Measurements from ENCODE around the gene YY1AP1.
"Not testable (repeated sequence)": the region's sequence is repeated elsewhere in the genome, so short reads cannot be mapped to it uniquely, and the experiment has no call there.

YY1AP1 gene

DNA sequence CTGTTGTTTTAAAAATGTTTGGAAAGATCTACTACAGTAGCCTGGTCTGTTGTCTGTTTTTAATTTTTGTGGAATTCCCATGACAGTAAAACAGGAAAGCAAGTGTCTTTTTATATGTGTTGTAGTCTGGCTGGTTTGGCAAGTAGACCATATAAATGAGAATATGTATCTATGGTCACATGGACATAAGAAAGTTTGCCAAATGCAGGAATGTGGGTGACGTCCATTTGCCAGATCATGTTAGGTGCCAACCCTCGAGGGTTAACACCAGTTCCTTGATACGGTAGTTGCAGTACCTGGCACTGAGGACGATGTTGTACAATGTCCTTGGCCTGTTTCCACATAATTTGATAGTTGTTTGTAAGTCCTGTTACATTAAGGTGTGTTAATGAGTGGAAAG lies 6.5 kb upstream of the YY1AP1 start:
- no peak for DNase-seq (ENCODE audit: low read depth in 3 of 3)

GRCh38 chr1:155694167-155694566 lies 5.6 kb upstream of the YY1AP1 start:
- no peak for DNase-seq (ENCODE audit: low read depth in 3 of 3)

DNA sequence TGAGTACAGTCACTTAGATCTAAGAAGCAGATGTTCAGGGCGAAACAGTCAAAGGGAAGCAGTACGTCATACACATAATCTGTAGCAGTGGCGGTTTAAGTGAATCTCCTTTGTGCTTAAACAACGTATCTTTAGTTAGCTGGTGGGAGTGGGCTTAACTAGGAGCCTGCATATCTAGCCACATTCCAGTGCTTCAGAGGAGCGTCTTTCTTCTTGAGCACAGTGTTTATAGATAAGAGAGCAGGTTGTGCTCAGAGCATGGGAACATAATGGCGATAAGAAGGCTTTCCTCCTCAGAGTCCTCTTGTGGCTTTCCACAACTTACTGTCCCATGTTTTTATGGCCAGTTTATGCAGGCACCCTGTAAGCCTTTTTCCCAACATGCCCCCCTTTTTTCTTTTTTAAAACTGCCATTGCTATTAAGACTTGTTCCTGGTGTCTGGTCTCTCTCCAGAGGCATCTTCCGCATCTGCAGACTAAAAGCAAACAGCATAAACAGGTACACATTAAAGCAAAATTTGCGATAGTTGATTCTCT lies 3.5 kb upstream of the YY1AP1 start:
- DNase-seq (ENCODE audit: low read depth in 3 of 3) = no peak

- not testable (repeated sequence) for DNase-seq (ENCODE audit: low read depth in 3 of 3)
These were observed 570 bp upstream of the YY1AP1 start, which contains the start of gene DAP3 for GRCh38 chr1:155689081-155689607. TSS of gene DAP3 (plus strand) at chr1:155689091. CDS start at chr1:155709780, 20,689 bp downstream.

- DNase-seq (ENCODE audit: low read depth in 3 of 3) = not testable (repeated sequence)
These were observed 760 bp downstream of the YY1AP1 start for GRCh38 chr1:155687705-155688323.

DNA sequence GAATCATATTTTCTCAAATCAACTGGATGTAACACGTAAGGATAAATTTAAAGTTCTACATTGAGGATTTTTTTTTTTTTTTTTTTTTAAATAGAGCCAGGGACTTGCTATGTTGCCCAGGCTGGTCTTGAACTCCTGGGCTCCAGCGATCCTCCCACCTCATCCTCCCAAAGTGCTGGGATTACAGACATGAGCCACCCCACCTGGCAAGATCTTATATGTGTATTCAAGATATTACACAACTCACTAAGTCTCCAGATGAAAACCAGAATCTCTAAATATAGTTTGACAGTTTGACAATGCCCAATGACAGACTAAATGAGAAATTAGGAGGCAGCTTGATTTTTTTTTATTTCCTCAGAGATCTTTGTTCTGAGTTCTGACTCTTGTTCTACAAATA lies 6.8 kb downstream of the YY1AP1 start:
- no peak for DNase-seq (ENCODE audit: low read depth in 3 of 3)

- DNase-seq (ENCODE audit: low read depth in 3 of 3) = no peak
These were observed 8.0 kb downstream of the YY1AP1 start for GRCh38 chr1:155680531-155680930.

GRCh38 chr1:155678992-155679391 lies 9.6 kb downstream of the YY1AP1 start:
- DNase-seq (ENCODE audit: low read depth in 3 of 3) = not testable (repeated sequence)

DNA sequence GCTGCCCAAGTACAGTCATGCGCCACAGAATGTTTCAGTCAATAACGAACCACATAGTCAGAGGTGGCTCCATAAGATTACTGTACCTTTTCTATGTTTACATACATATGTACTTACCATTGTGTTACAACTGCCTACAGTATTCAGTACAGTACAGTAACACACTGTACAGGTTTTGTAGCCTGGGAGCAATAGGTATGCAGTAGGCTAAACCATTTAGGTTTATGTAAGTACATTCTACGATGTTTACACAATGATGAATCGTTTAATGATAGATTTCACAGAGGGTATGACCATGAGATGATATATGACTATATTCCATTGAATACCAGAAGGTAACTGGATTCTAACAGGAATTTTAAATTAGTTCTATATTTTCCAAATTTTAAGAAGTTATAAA lies 10.5 kb downstream of the YY1AP1 start:
- no peak for DNase-seq (ENCODE audit: low read depth in 3 of 3)

DNA sequence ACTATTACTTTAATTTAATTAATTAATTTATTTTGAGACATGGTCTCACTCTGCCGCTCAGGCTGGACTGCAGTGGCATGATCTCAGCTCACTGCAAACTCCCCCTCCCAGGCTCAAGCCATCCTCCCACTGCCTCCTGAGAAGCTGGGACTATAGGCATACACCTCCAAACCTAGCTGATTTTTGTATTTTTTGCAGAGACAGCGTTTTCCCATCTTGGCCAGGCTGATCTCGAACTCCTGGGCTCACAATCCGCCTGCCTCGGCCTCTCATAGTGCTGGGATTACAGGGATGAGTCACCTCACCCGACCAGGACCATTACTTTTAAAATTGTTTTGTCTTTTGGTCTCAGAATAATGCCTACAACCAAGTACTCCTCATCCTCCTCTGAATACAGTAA lies 15.6 kb downstream of the YY1AP1 start:
- DNase-seq (ENCODE audit: low read depth in 3 of 3) = no peak

DNA sequence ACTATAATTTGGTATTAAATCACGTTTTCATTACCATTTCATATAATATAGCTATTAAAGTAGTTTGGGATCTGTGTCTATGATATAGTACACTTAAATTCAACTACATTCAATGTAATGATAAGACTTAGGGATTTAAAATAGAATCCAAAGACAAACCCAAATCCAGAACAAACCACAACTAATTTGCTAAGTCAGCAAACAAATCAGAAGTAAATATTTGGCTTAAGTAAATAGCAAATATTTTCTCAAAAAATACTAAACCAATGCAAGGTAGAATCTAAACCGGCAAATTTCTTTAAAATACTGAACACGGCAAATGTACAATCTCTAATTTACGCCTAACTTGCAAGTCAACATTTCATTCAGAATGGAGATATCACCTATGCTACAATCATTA lies 16.8 kb downstream of the YY1AP1 start:
- DNase-seq (ENCODE audit: low read depth in 3 of 3) = no peak

DNA sequence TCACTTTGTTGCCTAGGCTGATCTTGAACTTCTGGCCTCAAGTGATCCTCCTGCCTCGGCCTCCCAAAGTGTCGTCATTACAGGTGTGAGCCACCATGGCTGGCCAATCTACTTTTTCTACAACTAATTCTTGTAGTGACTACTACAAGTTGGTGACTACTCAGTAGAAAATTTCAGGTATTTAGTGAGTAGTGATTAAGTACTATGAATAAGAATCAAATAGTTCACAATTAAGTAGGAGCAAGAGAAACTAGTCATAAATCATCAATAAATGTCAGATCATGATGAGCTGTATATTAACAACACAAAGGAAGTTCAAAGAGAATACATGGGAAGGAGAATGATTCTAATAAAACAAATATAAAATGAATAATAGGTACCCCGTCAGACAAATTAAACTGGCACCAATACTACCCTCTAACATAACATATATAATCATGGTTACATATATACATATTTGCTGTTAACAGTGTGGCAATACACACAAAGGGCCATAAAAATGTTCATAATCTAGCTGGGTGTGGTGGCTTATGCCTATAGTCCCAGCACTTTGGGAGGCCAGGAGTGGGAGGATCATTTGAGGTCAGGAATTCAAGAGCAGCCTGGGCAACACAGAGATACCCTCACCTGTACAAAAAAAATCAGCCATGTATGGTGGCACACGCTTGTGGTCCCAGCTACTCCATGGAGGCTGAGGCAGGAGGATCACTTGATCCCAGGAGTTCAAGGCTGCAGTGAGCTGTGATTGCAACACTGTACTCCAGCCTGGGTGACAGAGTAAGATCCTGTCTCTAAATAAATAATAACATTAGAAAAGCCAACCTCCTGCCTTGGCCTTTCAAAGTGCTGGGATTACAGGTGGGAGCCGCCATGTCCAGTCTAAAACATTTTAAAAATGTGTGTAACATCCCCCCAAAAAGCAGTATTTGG lies 19.1 kb downstream of the YY1AP1 start:
- no peak for DNase-seq (ENCODE audit: low read depth in 3 of 3)

DNA sequence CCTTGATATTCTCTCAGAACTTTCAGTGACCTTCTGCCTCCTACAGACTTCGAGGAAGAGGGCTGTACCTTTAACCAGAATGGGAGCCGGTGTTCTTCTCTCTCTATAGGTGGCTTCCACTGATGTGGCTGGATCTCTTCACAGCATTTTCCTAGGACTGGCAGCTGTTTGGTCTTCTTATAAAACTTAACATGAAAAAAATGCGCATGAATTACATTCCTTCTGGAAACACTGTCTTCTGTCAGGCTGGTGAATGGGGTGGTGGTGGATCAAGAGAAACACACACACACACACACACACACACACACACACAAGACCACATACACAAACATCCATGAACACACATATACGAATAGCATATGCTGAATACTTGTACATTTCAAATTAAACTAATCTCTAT lies 27.3 kb downstream of the YY1AP1 start:
- DNase-seq (ENCODE audit: low read depth in 3 of 3) = not testable (repeated sequence)

- no peak for DNase-seq (ENCODE audit: low read depth in 3 of 3)
These were observed 31.1 kb downstream of the YY1AP1 start for GRCh38 chr1:155657463-155657862.

GRCh38 chr1:155652951-155653350 lies 35.6 kb downstream of the YY1AP1 start:
- DNase-seq (ENCODE audit: low read depth in 3 of 3) = no peak

DNA sequence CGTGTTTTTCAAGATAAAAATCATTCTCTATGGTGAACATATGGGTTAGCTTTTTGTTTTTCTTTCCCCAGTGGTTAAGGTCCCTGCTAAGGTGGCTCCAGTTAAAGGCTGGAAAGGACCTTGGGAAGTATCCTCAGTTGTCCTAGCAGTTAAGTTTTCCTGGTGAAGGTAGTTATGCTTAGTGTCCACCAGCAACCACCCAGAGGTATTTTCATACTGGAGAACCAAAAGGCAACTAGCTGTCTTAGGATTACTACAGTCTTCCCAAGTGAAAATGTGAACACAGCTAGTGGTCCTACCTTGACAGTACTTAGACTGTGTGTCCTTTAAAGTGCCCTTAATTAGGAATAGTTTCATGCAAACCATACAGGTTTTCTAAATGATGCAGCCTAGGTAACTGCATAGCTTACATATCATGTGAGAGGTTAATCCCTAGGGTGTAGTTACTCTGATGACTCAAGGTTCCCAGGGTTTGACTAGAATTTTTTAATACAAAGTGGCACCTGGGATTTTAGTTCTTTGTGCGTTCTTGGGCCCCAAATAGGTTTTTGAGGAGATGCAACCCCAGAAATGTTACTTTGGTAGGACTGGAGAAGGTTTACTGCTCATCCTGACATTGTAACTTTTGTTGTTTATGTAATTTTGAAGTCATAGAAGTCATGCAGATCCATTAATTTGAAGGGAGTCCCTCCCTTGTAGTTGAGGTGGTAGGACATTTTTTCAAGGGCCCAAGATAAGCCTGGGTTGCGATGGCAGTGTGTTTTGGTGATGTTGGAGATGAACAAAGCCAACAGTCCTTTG lies 36.5 kb downstream of the YY1AP1 start:
- no peak for DNase-seq (ENCODE audit: low read depth in 3 of 3)

DNA sequence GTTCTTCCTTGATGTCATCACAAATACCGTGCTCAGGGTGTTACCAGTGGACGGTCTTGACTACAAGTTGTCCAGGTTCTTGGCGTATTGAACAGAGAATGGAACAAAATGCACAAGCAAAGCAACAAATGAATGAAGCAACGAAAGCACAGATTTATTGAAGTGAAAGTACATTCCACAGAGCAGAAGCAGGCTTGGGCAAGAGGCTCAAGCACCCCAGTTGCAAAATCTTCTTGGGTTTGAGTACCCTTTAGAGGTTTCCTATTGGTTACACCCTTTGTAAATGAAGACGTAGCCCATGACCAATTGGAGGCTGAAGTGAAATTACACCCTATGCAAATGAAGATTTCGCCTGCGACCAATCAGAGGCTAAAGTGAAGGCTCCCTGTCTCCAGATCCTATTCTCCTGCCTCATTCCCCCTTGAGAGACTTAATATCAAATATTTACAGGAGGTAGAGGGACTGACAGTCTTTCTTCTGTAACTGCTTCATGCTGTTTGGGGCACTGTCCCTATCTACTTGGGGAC lies 38.3 kb downstream of the YY1AP1 start:
- DNase-seq (ENCODE audit: low read depth in 3 of 3) = no peak

- DNase-seq (ENCODE audit: low read depth in 3 of 3) = no peak
These were observed 38.9 kb downstream of the YY1AP1 start for GRCh38 chr1:155649676-155650075.

DNA sequence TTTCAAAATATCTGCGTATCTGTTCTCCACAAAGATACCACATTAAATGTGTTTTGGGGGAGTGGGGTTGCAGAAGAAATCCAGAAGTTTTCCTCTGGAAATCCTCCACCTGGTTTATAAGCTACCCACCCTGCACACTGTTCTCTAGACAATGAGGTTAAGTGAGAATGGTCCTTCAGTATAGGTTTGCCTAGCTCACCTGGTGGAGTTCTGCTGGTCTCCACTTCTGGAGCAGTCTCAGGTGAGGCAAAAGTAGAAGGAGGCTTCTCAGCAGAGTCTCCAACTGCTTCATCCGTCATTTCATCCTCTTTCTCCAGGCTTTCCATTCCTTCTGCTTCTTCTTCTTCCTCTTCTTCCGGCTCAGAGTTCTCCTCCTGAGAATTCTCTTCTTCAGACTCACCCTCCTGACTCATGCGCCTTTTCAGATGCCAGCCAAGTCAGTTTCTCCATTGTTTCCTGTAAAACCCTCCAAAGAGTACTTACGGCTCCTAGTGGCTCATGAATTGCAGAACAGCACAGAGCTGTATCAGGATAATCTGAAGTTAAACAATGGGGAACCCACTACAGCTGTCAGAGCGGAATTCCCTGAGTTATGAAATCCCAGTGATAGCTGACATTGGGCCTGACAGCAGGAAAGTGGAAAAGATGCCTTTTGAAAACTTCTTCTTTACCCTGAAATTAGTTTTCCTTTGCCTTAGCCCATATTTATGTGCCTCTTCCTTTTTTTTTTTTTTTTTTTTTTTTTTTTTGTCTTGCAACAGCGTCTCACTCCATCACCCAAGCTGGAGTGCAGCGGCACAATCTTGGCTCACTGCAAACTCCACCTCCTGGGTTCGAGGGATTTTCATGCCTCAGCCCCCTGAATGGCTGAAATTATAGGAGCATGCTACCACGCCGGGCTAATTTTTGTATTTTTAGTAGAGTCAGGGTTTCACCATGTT lies 40.1 kb downstream of the YY1AP1 start:
- no peak for DNase-seq (ENCODE audit: low read depth in 3 of 3)

DNA sequence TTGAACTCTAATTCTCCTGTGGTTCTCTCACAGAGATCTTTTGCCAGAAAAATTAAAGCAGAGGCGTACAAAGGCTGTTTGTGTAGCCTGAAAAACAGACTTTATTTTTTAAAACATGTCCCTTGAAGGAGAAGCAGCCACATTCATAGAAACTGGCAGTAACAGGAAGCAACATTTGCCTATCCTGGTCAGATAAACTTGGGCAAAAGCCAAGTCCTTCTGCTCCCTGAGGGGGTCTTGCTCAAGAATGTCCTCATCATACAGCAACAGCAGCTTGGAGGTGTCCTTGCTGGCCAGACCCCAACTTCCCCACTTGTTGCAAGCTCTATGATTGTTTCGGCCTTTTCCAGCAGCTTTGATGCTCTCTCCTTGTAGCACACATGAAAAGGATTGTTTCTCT lies 42.3 kb downstream of the YY1AP1 start:
- no peak for DNase-seq (ENCODE audit: low read depth in 3 of 3)
